Activated CD4-positive, CD25-positive, alpha-beta regulatory T cell (primary cell): ENCODE results near the gene SLC25A47.

Experiments
- DNase-seq, 4 experiments: peaks; one replicate each; lab custom pipeline; 2025; lab: John Stamatoyannopoulos, UW

Gene SLC25A47

DNA sequence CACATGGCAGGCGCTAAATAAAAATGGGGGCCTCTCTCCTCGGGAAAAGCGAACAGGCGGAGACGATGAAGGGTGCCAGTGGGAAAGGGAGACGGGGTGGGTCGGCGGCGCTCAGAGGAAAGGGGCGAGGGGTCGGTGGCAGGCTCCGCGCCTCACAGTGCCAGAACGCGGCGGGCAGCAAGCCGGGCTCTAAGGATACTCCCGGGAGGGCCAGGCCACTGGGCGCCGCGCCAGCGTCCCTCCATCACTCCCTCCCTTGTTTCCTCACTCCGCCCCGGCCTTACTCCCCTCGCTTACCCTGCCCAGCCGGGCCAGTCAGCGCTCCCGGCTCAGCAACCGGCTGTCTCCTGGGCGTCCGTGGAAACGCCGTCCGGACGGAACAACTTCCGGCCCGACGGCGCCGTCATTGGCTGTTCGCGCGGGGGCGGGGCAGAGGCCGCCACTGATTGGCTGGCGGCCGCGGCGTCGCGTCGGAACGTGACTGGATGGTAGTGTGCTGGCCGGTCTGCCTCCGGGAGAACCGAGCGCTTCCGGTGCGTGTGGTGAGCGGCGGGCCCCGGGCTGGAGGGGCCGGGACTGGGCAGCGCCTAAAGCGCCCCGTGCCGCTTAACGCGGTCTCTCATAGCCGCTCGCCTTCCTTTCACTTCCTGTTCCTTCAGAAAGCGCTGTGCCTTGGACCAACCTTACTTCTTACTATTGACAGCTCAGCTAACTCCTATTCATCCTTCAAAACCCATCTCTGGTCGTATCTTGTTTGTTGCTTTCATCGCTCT is 53.0 kb downstream of the SLC25A47 start, which contains the start of gene WDR25:
TSS of gene WDR25 (plus strand) at position 523 of the 773 bp plus-strand sequence.
- peak; percentile 86 to 91 (median 86) for DNase-seq

GRCh38 chr14:100376751-100377171 is 53.6 kb downstream of the SLC25A47 start:
- DNase-seq: no peak
